Right lobe of liver (tissue), 6 donors: ENCODE measurements around the gene SOX10. TPM values are rescaled to one million over a fixed set of nuclear protein-coding genes. Genes with fewer than 3 reads are reported as not detected.
A peak's percentile ranks its signal among the peaks of the same experiment; 100 is the strongest.
"Not testable (repeated sequence)": the region's sequence is repeated elsewhere in the genome, so short reads cannot be mapped to it uniquely, and the experiment has no call there.

ENCODE experiments used
- ATAC-seq, 4 donors: fragments of 200-7000 bp; cut with Tn5 transposase; one replicate each; pipeline ENCODE4 v1.9.1; 2020; ENCODE audit warnings: mild to moderate bottlenecking in 4 of 4, moderate library complexity in 4 of 4
- DNase-seq, 3 donors: peaks; one replicate each; pipeline ENCODE4 v3.0.0-alpha.2; 2020
- H3K27ac ChIP-seq, 3 donors: fragments of 200-600 bp; one replicate each; pipeline ENCODE4 v1.8.0; 2022
- H3K27me3 ChIP-seq, 2 donors: fragments of 200-600 bp; one replicate each; pipeline ENCODE4 v1.8.0; 2022
- H3K36me3 ChIP-seq, 4 donors: fragments of 200-600 bp; sonication (generic) in 1 of 4; one replicate each; pipeline versions ENCODE4 v1.5.1 to v1.8.0; 2017 to 2022; ENCODE audit warnings: control low read depth in 1 of 4
- H3K4me1 ChIP-seq, 4 donors: fragments of 200-600 bp; sonication (generic) in 1 of 4; one replicate each; pipeline versions ENCODE4 v1.5.1 to v1.8.0; 2017 to 2022; ENCODE audit warnings: control low read depth in 1 of 4
- H3K4me3 ChIP-seq, 3 donors: fragments of 200-600 bp; one replicate each; pipeline ENCODE4 v1.8.0; 2022
- H3K9me3 ChIP-seq, 4 donors: fragments of 200-600 bp; sonication (generic) in 1 of 4; one replicate each; pipeline versions ENCODE4 v1.5.1 to v1.8.0; 2017 to 2022; ENCODE audit warnings: control low read depth in 1 of 4
- CTCF ChIP-seq, 4 donors: fragments of 200-600 bp in 3 of 4; fragments of 450-650 bp in 1 of 4; IDR thresholded peaks; one replicate each; pipeline versions ENCODE4 v1.5.1 to v1.8.0; 2016 to 2022; ENCODE audit warnings: antibody characterized with exemption in 4 of 4, mild to moderate bottlenecking in 2 of 4
- POLR2A ChIP-seq: fragments of 450-650 bp; IDR thresholded peaks from one replicate; pipeline ENCODE4 v1.6.1; 2017; ENCODE audit warnings: antibody characterized with exemption, mild to moderate bottlenecking
- WGBS: methylation state at CpG from one replicate; pipeline ENCODE4 v1.1.6; 2018; ENCODE audit warnings: low coverage, low lambda C conversion rate; ENCODE audit not compliant: insufficient coverage; ENCODE audit errors: missing lambda C conversion rate; 5-methylcytosine and 5-hydroxymethylcytosine counted together
- intact Hi-C, 2 donors: fragments of 100-400 bp; cut with DNase I; formaldehyde crosslinking; loops; one replicate each; pipeline versions ENCODE4 v1.11.2 to v1.14.1; 2022
- total RNA-seq, 6 experiments: library from RNA; depleted of rRNA in 2 of 6; stranded (reverse); fragments of >200 nt in 2 of 6; fragmentation: NEBNext Ultra II Directional in 3 of 6; extraction: Animal tissue kit (Norgen Biotek cat#: 25700) in 3 of 6; gene quantifications; one replicate each; pipeline versions ENCODE4 v1.1.0 to v1.2.4, GENCODE V29; 2016 to 2023
- donor health status: DM: no; HTN: yes; CAD: no.
- donor health status: DM: no; HTN: no; CAD: no.
- donor health status: DM: no; HTN: no; CAD: no.
- donor health status: DM: no; HTN: yes; CAD: no.
- donor health status: DM: no; HTN: yes; CAD: no.

The SOX10 gene
- total RNA-seq, 6 experiments from 2014 or later = 0.24 to 0.29 TPM; not detected in 4

- H3K4me1 ChIP-seq = peaks cover 0 to 47% (median 6%) of the 10 kb centered on the region in 4 donors
These were observed 31.3 kb downstream of the SOX10 start for GRCh38 chr22:37953062-37953436.

GRCh38 chr22:37952629-37953028, 31.7 kb downstream of the SOX10 start:
- H3K36me3 ChIP-seq, H3K27me3 ChIP-seq, H3K9me3 ChIP-seq, H3K27ac ChIP-seq, DNase-seq, intact Hi-C loops: not testable (repeated sequence)
- peak in 2 of 4 donors; percentile 3 to 12 for ATAC-seq
- H3K4me1 ChIP-seq = peaks cover 0 to 46% (median 6%) of the 10 kb centered on the region in 4 donors
- WGBS = 11% methylated on average over 10 of the region's 20 CpGs
- H3K4me3 ChIP-seq = peak overlapping the region; percentile 88 to 100 (median 96)

More at GRCh38 chr22:37953062-37953436, 31.3 kb downstream of the SOX10 start:
- intact Hi-C loops = no loop called here
- DNase-seq = no peak
- Histone ChIP-seq H3K36me3 (peaks cover 0 to 13% (median 0%) of the 10 kb centered on the region in 4 donors), H3K27me3 (no peaks in the 10 kb centered on the region), H3K9me3 (no peaks in the 10 kb centered on the region), H3K4me3 (peak overlapping the region; percentile 88 to 100 (median 96)), H3K27ac (peak overlapping the region in 2 of 3 donors; percentile 48 to 68)
- 0% methylated on average over 3 of the region's 13 CpGs for WGBS
- no peak for TF ChIP-seq CTCF (IDR thresholded peaks at IDR 0.05)
- TF ChIP-seq POLR2A = no peak
- peak; percentile 55 to 73 (median 64) for ATAC-seq

- ATAC-seq (no peak), DNase-seq (no peak)
- Histone ChIP-seq H3K9me3 (no peaks in the 10 kb centered on the region), H3K27ac (no peak overlapping the region), H3K4me1 (peaks cover 0 to 33% (median 1%) of the 10 kb centered on the region in 4 donors), H3K27me3 (no peaks in the 10 kb centered on the region), H3K36me3 (no peaks in the 10 kb centered on the region), H3K4me3 (no peak overlapping the region)
- intact Hi-C loops = no loop called here
- WGBS = 67% methylated on average over 8 of the region's 8 CpGs
- no peak for TF ChIP-seq POLR2A
- no peak for TF ChIP-seq CTCF (IDR thresholded peaks at IDR 0.05)
These were observed 33.0 kb downstream of the SOX10 start for GRCh38 chr22:37951305-37951704.

- H3K4me3 ChIP-seq, H3K9me3 ChIP-seq, ATAC-seq, H3K36me3 ChIP-seq, H3K27me3 ChIP-seq, H3K27ac ChIP-seq, intact Hi-C loops, H3K4me1 ChIP-seq, DNase-seq: not testable (repeated sequence)
- 91% methylated on average over 10 of the region's 14 CpGs for WGBS
These were observed 37.1 kb downstream of the SOX10 start for GRCh38 chr22:37947142-37947795.

GRCh38 chr22:37944423-37944822, 39.9 kb downstream of the SOX10 start:
- peaks cover 0 to 11% (median 0%) of the 10 kb centered on the region in 4 donors for H3K36me3 ChIP-seq
- ATAC-seq, H3K27me3 ChIP-seq, DNase-seq, intact Hi-C loops, H3K9me3 ChIP-seq, H3K27ac ChIP-seq, H3K4me3 ChIP-seq, H3K4me1 ChIP-seq: not testable (repeated sequence)
- 87% methylated on average over 5 of the region's 11 CpGs for WGBS

- ATAC-seq (no peak), DNase-seq (no peak)
- H3K4me1 ChIP-seq = no peaks in the 10 kb centered on the region
- no peaks in the 10 kb centered on the region for H3K27me3 ChIP-seq
- H3K36me3 ChIP-seq = peaks cover 0 to 14% (median 0%) of the 10 kb centered on the region in 4 donors
- TF ChIP-seq POLR2A = no peak
- TF ChIP-seq CTCF (IDR thresholded peaks at IDR 0.05) = no peak
- no CpG with 5 or more reads among the region's 7 CpGs for WGBS
- H3K27ac ChIP-seq = no peak overlapping the region
- no peaks in the 10 kb centered on the region for H3K9me3 ChIP-seq
- intact Hi-C loops = no loop called here
- H3K4me3 ChIP-seq = no peak overlapping the region
These were observed 40.5 kb downstream of the SOX10 start for GRCh38 chr22:37943825-37944198.
